Measurements from ENCODE around the gene NRSN1. TPM values are rescaled to one million over a fixed set of nuclear protein-coding genes. Genes with fewer than 3 reads are reported as not detected.

Gene NRSN1
- total RNA-seq, 1 experiment from 2014 or later = not detected

DNA sequence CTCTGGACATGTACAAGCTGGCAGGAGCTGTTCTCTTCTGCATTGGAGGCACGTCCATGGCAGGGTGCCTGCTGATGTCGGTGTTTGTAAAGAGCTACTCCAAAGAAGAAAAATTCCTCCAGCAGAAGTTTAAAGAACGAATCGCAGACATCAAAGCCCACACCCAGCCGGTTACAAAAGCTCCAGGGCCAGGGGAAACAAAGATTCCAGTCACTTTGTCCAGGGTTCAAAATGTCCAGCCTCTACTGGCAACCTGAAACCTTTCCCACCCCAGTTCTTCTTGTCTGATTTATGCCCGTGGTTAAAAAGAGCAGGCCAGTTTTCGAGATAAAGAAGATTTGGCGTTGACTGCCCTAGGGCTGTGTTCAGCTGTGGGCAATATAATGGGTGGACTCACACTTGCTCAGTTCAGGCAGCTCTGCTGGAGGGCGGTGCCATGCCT, 19.7 kb downstream of the NRSN1 start:
- Histone ChIP-seq H2BK12ac (ENCODE audit: insufficient read length, low read depth, low read length) (no peak overlapping the region), H4K5ac (ENCODE audit: insufficient read length, low read depth, low read length) (no peak overlapping the region)
- WGBS (ENCODE audit: extremely low coverage, insufficient read length, low lambda C conversion rate) = no CpG with 5 or more reads among the region's 9 CpGs

More for the DNA sequence above, 19.7 kb downstream of the NRSN1 start:
- H3K79me2 ChIP-seq (ENCODE audit: insufficient read depth, low read length) = no peaks in the 10 kb centered on the region
- no peak overlapping the region for H3K56ac ChIP-seq (ENCODE audit: insufficient read length, low read depth, low read length)
- H4K91ac ChIP-seq (ENCODE audit: insufficient read length, low read depth, low read length) = no peak overlapping the region
- H3K4me2 ChIP-seq (ENCODE audit: insufficient read depth, insufficient read length, low read length) = no peak overlapping the region
- H3K4ac ChIP-seq (ENCODE audit: low read depth, low read length) = no peak overlapping the region
- no peak overlapping the region for H2BK5ac ChIP-seq (ENCODE audit: insufficient read length, low read length)
- H2BK20ac ChIP-seq (ENCODE audit: low read depth, low read length, poor library complexity, severe bottlenecking) = no peak overlapping the region
- no peak overlapping the region for H2AK5ac ChIP-seq (ENCODE audit: insufficient read length, low read length)
- no peak overlapping the region for H3K14ac ChIP-seq (ENCODE audit: insufficient read depth, low read length)
- no peaks in the 10 kb centered on the region for H3K4me1 ChIP-seq (ENCODE audit: insufficient read depth, low read length)
- H3K23me2 ChIP-seq (ENCODE audit: insufficient read length, low read depth, low read length, poor library complexity, severe bottlenecking) = no peaks in the 10 kb centered on the region
- no peak overlapping the region for H3T11ph ChIP-seq (ENCODE audit: low read length)
- no peaks in the 10 kb centered on the region for H3K36me3 Mint-ChIP-seq (ENCODE audit: insufficient read depth in 1 of 3, low read depth in 3 of 3)
- no peak overlapping the region for H4K8ac ChIP-seq (replicated peaks; ENCODE audit: insufficient read length, low read depth, low read length)
- no peak overlapping the region for H3K18ac ChIP-seq (ENCODE audit: insufficient read length, low read depth, low read length)
- H3K23ac ChIP-seq (ENCODE audit: insufficient read length, low read depth, low read length) = no peak overlapping the region
- no peaks in the 10 kb centered on the region for H3K9me3 ChIP-seq (ENCODE audit: control insufficient read depth, low read depth, low read length)
- H2AFZ ChIP-seq (ENCODE audit: low read length) = no peak overlapping the region
- no peak overlapping the region for H3K27ac Mint-ChIP-seq
- H3K27me3 ChIP-seq (ENCODE audit: insufficient read depth, low read length) = no peaks in the 10 kb centered on the region
- H3K4me1 Mint-ChIP-seq = peaks cover 0 to 4% of the 10 kb centered on the region in 2 experiments; a peak in 2 of 4 replicates
- no peaks in the 10 kb centered on the region for H3K79me1 ChIP-seq (ENCODE audit: insufficient read depth, low read depth, low read length, poor library complexity, severe bottlenecking)
- DNase-seq = no peak
- H2BK120ac ChIP-seq (ENCODE audit: low read depth, low read length, poor library complexity, severe bottlenecking) = no peak overlapping the region
- no peak overlapping the region for H3K27ac ChIP-seq (ENCODE audit: insufficient read length, low read depth, low read length)
- no peak overlapping the region for H3K9ac ChIP-seq (ENCODE audit: extremely low read depth, insufficient read length, low read length)
- TF ChIP-seq, protein P1, sequence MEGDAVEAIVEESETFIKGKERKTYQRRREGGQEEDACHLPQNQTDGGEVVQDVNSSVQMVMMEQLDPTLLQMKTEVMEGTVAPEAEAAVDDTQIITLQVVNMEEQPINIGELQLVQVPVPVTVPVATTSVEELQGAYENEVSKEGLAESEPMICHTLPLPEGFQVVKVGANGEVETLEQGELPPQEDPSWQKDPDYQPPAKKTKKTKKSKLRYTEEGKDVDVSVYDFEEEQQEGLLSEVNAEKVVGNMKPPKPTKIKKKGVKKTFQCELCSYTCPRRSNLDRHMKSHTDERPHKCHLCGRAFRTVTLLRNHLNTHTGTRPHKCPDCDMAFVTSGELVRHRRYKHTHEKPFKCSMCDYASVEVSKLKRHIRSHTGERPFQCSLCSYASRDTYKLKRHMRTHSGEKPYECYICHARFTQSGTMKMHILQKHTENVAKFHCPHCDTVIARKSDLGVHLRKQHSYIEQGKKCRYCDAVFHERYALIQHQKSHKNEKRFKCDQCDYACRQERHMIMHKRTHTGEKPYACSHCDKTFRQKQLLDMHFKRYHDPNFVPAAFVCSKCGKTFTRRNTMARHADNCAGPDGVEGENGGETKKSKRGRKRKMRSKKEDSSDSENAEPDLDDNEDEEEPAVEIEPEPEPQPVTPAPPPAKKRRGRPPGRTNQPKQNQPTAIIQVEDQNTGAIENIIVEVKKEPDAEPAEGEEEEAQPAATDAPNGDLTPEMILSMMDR (conservative IDR thresholded peaks at IDR 0.05) = no peak
- H4K20me1 ChIP-seq (ENCODE audit: control insufficient read depth, insufficient read depth, insufficient read length) = no peaks in the 10 kb centered on the region
- H3K27me3 Mint-ChIP-seq (ENCODE audit: low read depth) = no peaks in the 10 kb centered on the region
- H3K9me3 Mint-ChIP-seq = no peaks in the 10 kb centered on the region
- H3K4me3 Mint-ChIP-seq = no peak overlapping the region
- no peak overlapping the region for H2BK15ac ChIP-seq (ENCODE audit: low read depth, low read length)
